Measurements from ENCODE around the gene MAML2. TPM values are rescaled to one million over a fixed set of nuclear protein-coding genes. Genes with fewer than 3 reads are reported as not detected.

MAML2 gene
- total RNA-seq, 2 experiments from 2014 or later, result 0.15 to 1.0 TPM

DNA sequence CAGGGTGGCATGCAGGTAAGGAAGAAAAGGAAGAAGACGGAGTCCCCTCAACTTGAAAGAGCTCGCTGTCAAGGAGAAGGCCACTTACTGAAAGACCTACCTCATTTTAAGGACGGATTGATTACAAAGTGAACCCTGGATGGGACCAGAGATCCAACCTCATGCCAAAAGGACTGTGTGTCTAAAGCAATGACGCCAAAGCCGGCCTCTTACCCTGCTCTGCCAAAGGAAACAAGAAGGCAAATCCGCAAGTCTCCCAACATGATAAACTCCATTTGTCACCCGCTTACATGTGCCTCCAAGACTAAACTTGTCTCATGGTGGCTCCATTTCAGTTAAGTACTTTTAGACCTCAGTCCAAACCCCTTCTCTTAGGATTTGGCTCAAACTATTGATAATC is 270.4 kb downstream of the MAML2 start:
- Histone ChIP-seq H3K4me2 (ENCODE audit: low read length) (no peak overlapping the region), H3K4me3 (ENCODE audit: low read depth, low read length, poor library complexity, severe bottlenecking) (no peak overlapping the region), H3K27ac (ENCODE audit: low read depth, low read length, poor library complexity, severe bottlenecking) (no peak overlapping the region), H3K36me3 (ENCODE audit: insufficient read depth, low read length) (no peaks in the 10 kb centered on the region), H3K9me3 (ENCODE audit: low read length) (no peaks in the 10 kb centered on the region), H3K9me2 (ENCODE audit: insufficient read depth, low read length) (no peaks in the 10 kb centered on the region), H3K79me2 (ENCODE audit: insufficient read depth, low read depth, low read length) (no peaks in the 10 kb centered on the region), H4K20me1 (ENCODE audit: insufficient read depth, low read length) (no peaks in the 10 kb centered on the region), H2AFZ (ENCODE audit: low read length) (no peak overlapping the region), H3K4me1 (ENCODE audit: insufficient read depth, low read length, poor library complexity, severe bottlenecking) (no peaks in the 10 kb centered on the region)
- TF ChIP-seq EZH2phosphoT487 (IDR thresholded peaks at IDR 0.05; ENCODE audit: borderline replicate concordance, low read depth, low read length) (no peak), CTCF (conservative IDR thresholded peaks at IDR 0.05; ENCODE audit: low read length) (no peak)
- ChIA-PET CTCF (ENCODE audit: unreplicated experiment) (no interaction called here), POLR2A (interaction anchor here (0.6 kb wide), 2 partner anchors 30 to 207 kb away, joined by 3 read pairs; no protein-coding TSS in a partner anchor)
- intact Hi-C loops (cut with micrococcal nuclease; ENCODE audit: unreplicated experiment), result no loop called here
- BruUV-seq (replicated peaks), result no TSS peak
- DNase-seq (ENCODE audit: low spot score), result no peak

GRCh38 chr11:96070453-96070852 is 272.5 kb downstream of the MAML2 start:
- Histone ChIP-seq H3K4me2 (ENCODE audit: low read length) (no peak overlapping the region), H4K20me1 (ENCODE audit: insufficient read depth, low read length) (no peaks in the 10 kb centered on the region), H3K9me3 (ENCODE audit: low read length) (no peaks in the 10 kb centered on the region), H3K4me3 (ENCODE audit: low read depth, low read length, poor library complexity, severe bottlenecking) (no peak overlapping the region), H3K36me3 (ENCODE audit: insufficient read depth, low read length) (no peaks in the 10 kb centered on the region), H3K4me1 (ENCODE audit: insufficient read depth, low read length, poor library complexity, severe bottlenecking) (no peaks in the 10 kb centered on the region), H3K9me2 (ENCODE audit: insufficient read depth, low read length) (no peaks in the 10 kb centered on the region), H2AFZ (ENCODE audit: low read length) (no peak overlapping the region), H3K79me2 (ENCODE audit: insufficient read depth, low read depth, low read length) (no peaks in the 10 kb centered on the region), H3K27ac (ENCODE audit: low read depth, low read length, poor library complexity, severe bottlenecking) (no peak overlapping the region)
- TF ChIP-seq CTCF (conservative IDR thresholded peaks at IDR 0.05; ENCODE audit: low read length) (no peak), EZH2phosphoT487 (IDR thresholded peaks at IDR 0.05; ENCODE audit: borderline replicate concordance, low read depth, low read length) (no peak)
- BruUV-seq (replicated peaks), result no TSS peak
- intact Hi-C loops (cut with micrococcal nuclease; ENCODE audit: unreplicated experiment), result no loop called here
- DNase-seq (ENCODE audit: low spot score), result no peak
- POLR2A ChIA-PET, result interaction anchor here (0.6 to 1.1 kb wide), 2 partner anchors 10 to 142 kb away, joined by 4 read pairs; no protein-coding TSS in a partner anchor
- CTCF ChIA-PET (ENCODE audit: unreplicated experiment), result interaction anchor here (0.9 kb wide), 1 partner anchor 273 kb away, joined by 3 read pairs; the partner anchor contains the start of gene MAML2

GRCh38 chr11:96067160-96067559 is 275.8 kb downstream of the MAML2 start:
- no peak for DNase-seq (ENCODE audit: low spot score)
- no peak overlapping the region for H2AFZ ChIP-seq (ENCODE audit: low read length)
- no peaks in the 10 kb centered on the region for H3K4me1 ChIP-seq (ENCODE audit: insufficient read depth, low read length, poor library complexity, severe bottlenecking)
- H3K9me2 ChIP-seq (ENCODE audit: insufficient read depth, low read length), result no peaks in the 10 kb centered on the region
- ChIA-PET CTCF (ENCODE audit: unreplicated experiment) (no interaction called here), POLR2A (interaction anchor here (0.7 kb wide), 1 partner anchor 336 kb away, joined by 3 read pairs; no protein-coding TSS in a partner anchor)
- H3K79me2 ChIP-seq (ENCODE audit: insufficient read depth, low read depth, low read length), result no peaks in the 10 kb centered on the region
- H3K4me2 ChIP-seq (ENCODE audit: low read length), result no peak overlapping the region
- TF ChIP-seq CTCF (conservative IDR thresholded peaks at IDR 0.05; ENCODE audit: low read length), result no peak
- TF ChIP-seq EZH2phosphoT487 (IDR thresholded peaks at IDR 0.05; ENCODE audit: borderline replicate concordance, low read depth, low read length), result no peak
- no peaks in the 10 kb centered on the region for H3K36me3 ChIP-seq (ENCODE audit: insufficient read depth, low read length)
- no TSS peak for BruUV-seq (replicated peaks)
- no peak overlapping the region for H3K27ac ChIP-seq (ENCODE audit: low read depth, low read length, poor library complexity, severe bottlenecking)
- no peaks in the 10 kb centered on the region for H3K9me3 ChIP-seq (ENCODE audit: low read length)
- intact Hi-C loops (cut with micrococcal nuclease; ENCODE audit: unreplicated experiment), result no loop called here
- H3K4me3 ChIP-seq (ENCODE audit: low read depth, low read length, poor library complexity, severe bottlenecking), result no peak overlapping the region
- H4K20me1 ChIP-seq (ENCODE audit: insufficient read depth, low read length), result no peaks in the 10 kb centered on the region
